HTR-8/SVneo (cell line): ENCODE data around the gene PAQR3.
A peak's percentile ranks its signal among the peaks of the same experiment; 100 is the strongest.

Experiments used
- DNase-seq: peaks from one replicate; pipeline ENCODE4 v3.0.0; 2011; ENCODE audit warnings: low spot score, mixed read lengths; ENCODE audit not compliant: insufficient read length
- FAIRE-seq: peaks from 2 replicates; lab custom pipeline; 2011; peaks lifted over from hg19 to GRCh38; lab: Jason Lieb, UNC

The PAQR3 gene

GRCh38 chr4:78938868-78939666 is at the start of gene PAQR3:
Gene PAQR3, minus strand, starts transcription at chr4:78939438. Its CDS starts 214 bp downstream, at chr4:78939224.
- DNase-seq (peak; percentile 66), FAIRE-seq (no peak)

GRCh38 chr4:78987683-78988082 is 48.4 kb upstream of the PAQR3 start:
- DNase-seq, result no peak
- FAIRE-seq, result no peak

GRCh38 chr4:78984593-78984992 is 45.4 kb upstream of the PAQR3 start:
- FAIRE-seq, result no peak
- no peak for DNase-seq

- no peak for FAIRE-seq
- DNase-seq, result no peak
These were observed 36.6 kb upstream of the PAQR3 start for GRCh38 chr4:78975865-78976264.

GRCh38 chr4:78971776-78972175 is 32.5 kb upstream of the PAQR3 start:
- FAIRE-seq (no peak), DNase-seq (no peak)

- FAIRE-seq, result no peak
- DNase-seq, result no peak
These were observed 32.1 kb upstream of the PAQR3 start for GRCh38 chr4:78971326-78971725.

GRCh38 chr4:78962597-78963115 is 23.4 kb upstream of the PAQR3 start:
- no peak for DNase-seq
- FAIRE-seq, result no peak

- no peak for DNase-seq
- no peak for FAIRE-seq
These were observed 21.7 kb upstream of the PAQR3 start for GRCh38 chr4:78960926-78961325.

GRCh38 chr4:78956975-78957374 is 17.7 kb upstream of the PAQR3 start:
- no peak for DNase-seq
- FAIRE-seq, result no peak

GRCh38 chr4:78953769-78954666 is 14.8 kb upstream of the PAQR3 start:
- FAIRE-seq (no peak), DNase-seq (peak; percentile 2)

GRCh38 chr4:78953231-78953630 is 14.0 kb upstream of the PAQR3 start:
- FAIRE-seq, result no peak
- DNase-seq, result no peak

- no peak for FAIRE-seq
These were observed 12.7 kb upstream of the PAQR3 start for GRCh38 chr4:78951862-78952472.

GRCh38 chr4:78949735-78950134 is 10.5 kb upstream of the PAQR3 start:
- DNase-seq (no peak), FAIRE-seq (no peak)

More at GRCh38 chr4:78951862-78952472, 12.7 kb upstream of the PAQR3 start:
- peak; percentile 11 for DNase-seq

- no peak for DNase-seq
- FAIRE-seq, result no peak
These were observed 6.5 kb upstream of the PAQR3 start for GRCh38 chr4:78945651-78946179.

GRCh38 chr4:78944381-78944780 is 5.1 kb upstream of the PAQR3 start:
- FAIRE-seq (no peak), DNase-seq (no peak)

GRCh38 chr4:78940752-78941151 is 1.5 kb upstream of the PAQR3 start:
- DNase-seq (no peak), FAIRE-seq (no peak)

- DNase-seq (peak; percentile 2), FAIRE-seq (no peak)
These were observed 400 bp upstream of the PAQR3 start for GRCh38 chr4:78939667-78940008.

GRCh38 chr4:78938474-78938867 is 767 bp downstream of the PAQR3 start:
- DNase-seq (no peak), FAIRE-seq (no peak)

- DNase-seq, result no peak
These were observed 1.4 kb downstream of the PAQR3 start for GRCh38 chr4:78937837-78938236.

GRCh38 chr4:78936989-78937388 is 2.2 kb downstream of the PAQR3 start:
- FAIRE-seq (no peak), DNase-seq (no peak)

More at GRCh38 chr4:78937837-78938236, 1.4 kb downstream of the PAQR3 start:
- FAIRE-seq, result no peak
